GM18526 (cell line): Measurements from ENCODE around the gene METTL27.

Source experiments
- POLR2A ChIP-seq: IDR thresholded peaks from 3 replicates; pipeline ENCODE4 v1.6.1; 2011; ENCODE audit not compliant: insufficient read length; ENCODE audit errors: extremely low read depth

Gene METTL27

GRCh38 chr7:73850781-73851207, 8.5 kb upstream of the METTL27 start:
- TF ChIP-seq POLR2A, result no peak

- TF ChIP-seq POLR2A, result no peak
These were observed 5.8 kb upstream of the METTL27 start for GRCh38 chr7:73847941-73848723.

GRCh38 chr7:73844848-73845460, 2.6 kb upstream of the METTL27 start:
- TF ChIP-seq POLR2A, result no peak

GRCh38 chr7:73844131-73844547, 1.8 kb upstream of the METTL27 start:
- TF ChIP-seq POLR2A, result no peak

- TF ChIP-seq POLR2A, result no peak
These were observed 638 bp downstream of the METTL27 start for GRCh38 chr7:73841689-73842066.

- TF ChIP-seq POLR2A, result no peak
These were observed 1.5 kb downstream of the METTL27 start for GRCh38 chr7:73840715-73841379.

GRCh38 chr7:73839743-73840714, 2.3 kb downstream of the METTL27 start:
- TF ChIP-seq POLR2A, result no peak

GRCh38 chr7:73839290-73839689, 3.0 kb downstream of the METTL27 start:
- no peak for TF ChIP-seq POLR2A

GRCh38 chr7:73838642-73839041, 3.7 kb downstream of the METTL27 start:
- TF ChIP-seq POLR2A, result no peak

- no peak for TF ChIP-seq POLR2A
These were observed 7.6 kb downstream of the METTL27 start for GRCh38 chr7:73834626-73835191.

GRCh38 chr7:73833251-73833919, 8.9 kb downstream of the METTL27 start:
- TF ChIP-seq POLR2A, result no peak

- TF ChIP-seq POLR2A, result no peak
These were observed 9.5 kb downstream of the METTL27 start for GRCh38 chr7:73832806-73833205.

- TF ChIP-seq POLR2A, result no peak
These were observed 10.3 kb downstream of the METTL27 start for GRCh38 chr7:73831834-73832651.

GRCh38 chr7:73831584-73831833, 10.8 kb downstream of the METTL27 start:
- no peak for TF ChIP-seq POLR2A
